ENCODE data around the gene KBTBD13.
"Not testable (repeated sequence)": the region's sequence is repeated elsewhere in the genome, so short reads cannot be mapped to it uniquely, and the experiment has no call there.

The KBTBD13 gene

GRCh38 chr15:65069779-65070546 lies 6.6 kb upstream of the KBTBD13 start:
- no peak for DNase-seq (ENCODE audit: low spot score)

- DNase-seq (ENCODE audit: low spot score) = no peak
These were observed 5.2 kb upstream of the KBTBD13 start for GRCh38 chr15:65071381-65071811.

GRCh38 chr15:65072027-65072426 lies 4.5 kb upstream of the KBTBD13 start:
- no peak for DNase-seq (ENCODE audit: low spot score)

- no peak for DNase-seq (ENCODE audit: low spot score)
These were observed 3.9 kb upstream of the KBTBD13 start for GRCh38 chr15:65072617-65073016.

- not testable (repeated sequence) for DNase-seq (ENCODE audit: low spot score)
These were observed 1.6 kb upstream of the KBTBD13 start for GRCh38 chr15:65074946-65075345.

- DNase-seq (ENCODE audit: low spot score) = not testable (repeated sequence)
These were observed 745 bp upstream of the KBTBD13 start for GRCh38 chr15:65075607-65076395.

GRCh38 chr15:65077291-65077980 lies 890 bp downstream of the KBTBD13 start:
- no peak for DNase-seq (ENCODE audit: low spot score)

GRCh38 chr15:65077981-65078352 lies 1.4 kb downstream of the KBTBD13 start:
- peak; percentile 64 for DNase-seq (ENCODE audit: low spot score)

- no peak for DNase-seq (ENCODE audit: low spot score)
These were observed 3.0 kb downstream of the KBTBD13 start for GRCh38 chr15:65079580-65079979.

- DNase-seq (ENCODE audit: low spot score) = no peak
These were observed 4.7 kb downstream of the KBTBD13 start for GRCh38 chr15:65081270-65081669.

- no peak for DNase-seq (ENCODE audit: low spot score)
These were observed 5.2 kb downstream of the KBTBD13 start for GRCh38 chr15:65081758-65082157.

- no peak for DNase-seq (ENCODE audit: low spot score)
These were observed 5.9 kb downstream of the KBTBD13 start for GRCh38 chr15:65082303-65082953.

GRCh38 chr15:65083262-65083701 lies 6.7 kb downstream of the KBTBD13 start:
- no peak for DNase-seq (ENCODE audit: low spot score)

- no peak for DNase-seq (ENCODE audit: low spot score)
These were observed 8.1 kb downstream of the KBTBD13 start for GRCh38 chr15:65084500-65085206.

- DNase-seq (ENCODE audit: low spot score) = no peak
These were observed 8.7 kb downstream of the KBTBD13 start for GRCh38 chr15:65085207-65085753.

GRCh38 chr15:65085990-65086679 lies 9.6 kb downstream of the KBTBD13 start:
- no peak for DNase-seq (ENCODE audit: low spot score)

- DNase-seq (ENCODE audit: low spot score) = no peak
These were observed 10.2 kb downstream of the KBTBD13 start for GRCh38 chr15:65086680-65087111.

- DNase-seq (ENCODE audit: low spot score) = no peak
These were observed 10.9 kb downstream of the KBTBD13 start for GRCh38 chr15:65087411-65087810.

GRCh38 chr15:65087873-65088642 lies 11.5 kb downstream of the KBTBD13 start:
- no peak for DNase-seq (ENCODE audit: low spot score)

- DNase-seq (ENCODE audit: low spot score) = no peak
These were observed 12.1 kb downstream of the KBTBD13 start for GRCh38 chr15:65088643-65089021.

Measured in kidney capillary endothelial cell (primary cell).